CD4-positive, alpha-beta T cell treated with Interleukin-17A for 1 hour (primary cell): Measurements from ENCODE around the gene SPACA6.

ENCODE experiments used
- DNase-seq: peaks from one replicate; pipeline ENCODE4 v3.0.0-alpha.2; 2020

The SPACA6 gene

DNA sequence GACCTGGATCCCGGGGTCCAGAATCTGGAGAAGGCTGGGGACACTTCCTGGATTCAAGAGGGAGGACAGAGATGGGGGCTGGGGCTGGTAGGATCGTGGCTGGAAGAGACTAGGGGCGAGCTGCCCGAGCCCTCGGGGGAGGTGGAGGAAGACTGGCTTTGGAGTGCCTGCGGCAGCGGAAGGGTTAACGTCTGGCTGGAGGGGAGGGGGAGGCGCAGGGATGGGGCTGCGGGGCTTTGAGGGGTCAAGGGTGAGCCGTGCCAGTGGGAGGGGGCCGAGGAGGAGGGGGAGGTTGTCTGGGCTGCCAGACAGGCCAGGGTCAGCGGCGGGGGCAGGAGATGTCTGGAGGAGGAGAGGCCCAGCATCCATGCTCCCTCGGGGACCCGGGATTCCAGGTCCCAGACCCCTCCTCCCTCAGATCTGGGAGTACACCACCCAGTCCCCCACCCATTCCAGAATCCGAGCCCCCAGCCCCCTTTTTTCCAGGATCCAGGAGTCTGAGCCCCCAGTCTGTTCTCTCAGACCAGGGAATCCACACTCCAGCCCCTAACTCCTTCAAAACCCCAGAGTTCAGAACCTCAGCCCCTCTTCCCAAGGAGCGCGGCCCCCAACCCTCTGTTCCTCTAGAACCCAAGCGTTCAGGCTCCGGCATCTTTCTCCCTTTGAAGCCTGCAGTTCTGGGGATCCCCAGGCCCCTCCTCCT, 3.2 kb upstream of the SPACA6 start:
- no peak for DNase-seq

DNA sequence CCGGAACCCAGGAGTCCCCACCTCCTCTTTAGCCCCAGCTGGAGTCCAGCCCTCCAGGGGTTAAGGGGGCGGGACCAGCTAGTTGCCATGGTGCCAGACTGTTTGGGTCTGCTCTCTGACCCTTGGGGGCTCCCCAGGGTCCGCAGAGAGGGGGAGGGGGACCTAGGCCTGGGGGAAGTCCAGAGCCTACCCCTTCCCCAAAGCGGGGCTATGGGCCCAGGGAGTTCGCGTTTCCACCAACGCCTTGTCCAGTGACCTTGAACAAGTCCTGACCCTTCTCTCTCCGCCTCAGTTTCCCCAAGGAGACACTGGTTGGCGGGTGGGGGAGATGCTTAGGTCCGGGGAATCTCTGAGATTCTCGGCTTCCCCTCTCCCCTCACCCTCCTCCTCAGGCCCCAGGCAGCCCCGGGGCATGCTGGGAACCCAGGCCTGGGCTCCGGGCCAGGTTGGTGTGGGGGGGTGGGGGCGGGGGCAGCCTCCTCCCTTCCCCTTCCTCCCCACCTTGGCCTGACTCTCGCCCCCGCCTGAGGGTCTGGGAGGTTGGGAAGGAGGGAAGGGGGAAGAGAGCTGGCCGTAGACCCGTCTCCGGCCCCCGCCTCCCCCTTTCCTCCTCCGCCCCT, 2.6 kb upstream of the SPACA6 start:
- peak; percentile 88 for DNase-seq

GRCh38 chr19:51691074-51691583, 2.0 kb upstream of the SPACA6 start:
- peak; percentile 22 for DNase-seq

DNA sequence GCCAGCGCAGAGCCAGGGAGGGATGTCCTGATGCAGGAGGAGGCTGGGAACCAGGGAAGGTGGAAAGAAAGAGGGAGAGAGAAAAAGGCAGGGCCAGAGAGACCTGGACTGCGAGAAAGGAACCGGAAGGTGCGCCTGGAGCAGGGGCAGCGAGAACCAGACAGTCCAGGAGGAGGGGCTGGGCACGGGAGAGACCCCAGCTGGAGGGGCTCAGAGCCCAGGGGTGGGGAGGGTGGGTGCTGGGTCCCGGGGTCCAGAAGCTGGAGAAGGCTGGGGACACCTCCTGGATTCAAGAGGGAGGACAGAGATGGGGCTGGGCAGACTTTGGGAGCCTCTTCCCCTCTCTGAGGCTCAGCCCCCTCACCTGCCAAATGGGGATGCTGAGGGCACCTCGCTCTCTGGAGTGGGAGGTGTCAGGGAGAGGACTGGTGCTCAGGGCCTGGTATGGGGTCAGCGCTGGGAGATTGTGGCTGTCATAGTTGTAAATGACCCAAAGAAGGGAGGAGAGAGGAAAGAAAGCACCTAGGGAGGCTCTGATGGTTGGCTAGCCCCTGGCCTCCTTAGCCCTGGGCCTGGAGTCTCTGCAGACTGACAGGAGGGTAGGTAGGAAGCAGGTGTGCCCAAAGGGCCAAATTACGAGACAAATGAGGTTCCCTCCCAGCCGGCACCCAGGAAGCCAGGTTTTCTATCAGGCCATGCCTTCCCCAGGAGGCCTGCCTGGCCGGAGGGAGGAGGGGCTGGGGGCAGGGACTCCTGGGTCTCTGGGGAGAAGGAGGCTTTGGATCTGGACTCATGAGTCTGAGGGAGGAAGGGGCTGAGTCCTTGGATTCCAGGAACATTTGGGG, 1.3 kb upstream of the SPACA6 start:
- no peak for DNase-seq

DNA sequence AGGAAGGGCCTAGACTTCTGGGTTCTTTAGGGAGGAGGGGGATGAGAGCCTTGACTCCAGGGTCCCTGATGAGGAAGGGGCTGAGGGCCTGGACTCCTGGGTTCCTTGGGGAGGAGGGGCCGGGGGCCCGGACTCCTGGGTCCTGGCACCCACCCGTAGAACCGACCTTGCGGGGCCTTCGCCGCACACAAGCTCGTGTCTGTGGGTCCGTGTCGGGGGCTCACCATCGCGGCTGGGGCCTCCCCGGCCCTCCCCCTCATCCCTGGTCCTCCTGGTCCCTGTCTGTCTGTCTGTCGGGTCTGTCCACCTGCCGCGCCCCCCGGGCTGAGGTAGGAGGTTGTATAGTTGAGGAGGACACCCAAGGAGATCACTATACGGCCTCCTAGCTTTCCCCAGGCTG, 662 bp upstream of the SPACA6 start:
- no peak for DNase-seq

DNA sequence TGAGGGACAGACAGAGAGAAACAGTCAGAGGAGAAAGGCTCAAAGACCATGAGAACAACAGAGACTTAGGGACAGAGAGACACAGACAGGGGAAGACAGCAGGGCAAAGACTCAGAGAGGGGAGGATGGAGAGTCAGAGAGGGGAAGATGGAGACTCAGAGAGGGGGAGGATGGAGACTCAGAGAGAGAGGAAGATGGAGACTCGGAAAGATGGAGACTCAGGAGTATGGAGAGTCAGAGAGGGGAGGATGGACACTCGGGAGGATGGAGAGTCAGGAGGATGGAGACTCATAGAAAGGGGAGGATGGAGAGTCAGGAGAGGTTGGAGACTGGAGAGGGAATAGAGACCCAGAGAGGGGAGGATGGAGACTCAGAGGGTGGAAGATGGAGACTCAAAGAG, 689 bp downstream of the SPACA6 start:
- DNase-seq = no peak

DNA sequence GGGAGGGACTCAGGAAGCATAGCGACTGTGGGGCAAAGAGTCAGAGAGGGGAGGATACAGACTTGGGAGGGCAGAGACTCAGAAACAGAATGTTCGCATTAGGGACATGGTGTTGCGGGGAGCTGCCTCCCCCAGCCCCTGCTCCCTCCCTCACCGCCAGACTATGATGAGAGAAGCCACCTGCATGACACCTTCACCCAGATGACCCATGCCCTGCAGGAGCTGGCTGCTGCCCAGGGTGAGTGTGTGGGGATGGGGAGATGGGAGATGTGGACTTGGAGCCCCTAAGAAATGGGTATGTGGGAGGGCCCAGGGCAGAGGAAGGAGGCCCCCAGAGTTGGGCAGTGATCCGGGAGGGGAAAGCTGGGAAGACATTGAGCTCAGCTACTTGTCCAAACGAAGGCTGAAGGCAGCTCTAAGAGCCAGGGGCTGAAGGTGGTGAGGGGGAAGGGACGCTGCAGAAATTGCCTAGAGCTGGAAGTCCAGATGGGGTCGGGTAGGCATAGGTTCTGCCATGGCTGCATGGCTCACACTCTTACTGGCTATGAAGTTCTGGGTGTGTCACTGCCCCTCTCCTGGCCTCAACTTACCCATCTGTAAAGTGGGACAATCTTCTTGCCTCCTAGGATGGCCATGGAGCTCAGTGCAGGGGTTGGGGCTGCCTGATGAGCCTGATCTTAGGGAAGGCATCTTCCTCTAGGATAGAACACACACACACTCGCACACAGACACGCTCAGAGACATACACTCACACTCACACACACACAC, 1.4 kb downstream of the SPACA6 start:
- no peak for DNase-seq

- DNase-seq = no peak
Measured at GRCh38 chr19:51695088-51695487, 2.0 kb downstream of the SPACA6 start.

DNA sequence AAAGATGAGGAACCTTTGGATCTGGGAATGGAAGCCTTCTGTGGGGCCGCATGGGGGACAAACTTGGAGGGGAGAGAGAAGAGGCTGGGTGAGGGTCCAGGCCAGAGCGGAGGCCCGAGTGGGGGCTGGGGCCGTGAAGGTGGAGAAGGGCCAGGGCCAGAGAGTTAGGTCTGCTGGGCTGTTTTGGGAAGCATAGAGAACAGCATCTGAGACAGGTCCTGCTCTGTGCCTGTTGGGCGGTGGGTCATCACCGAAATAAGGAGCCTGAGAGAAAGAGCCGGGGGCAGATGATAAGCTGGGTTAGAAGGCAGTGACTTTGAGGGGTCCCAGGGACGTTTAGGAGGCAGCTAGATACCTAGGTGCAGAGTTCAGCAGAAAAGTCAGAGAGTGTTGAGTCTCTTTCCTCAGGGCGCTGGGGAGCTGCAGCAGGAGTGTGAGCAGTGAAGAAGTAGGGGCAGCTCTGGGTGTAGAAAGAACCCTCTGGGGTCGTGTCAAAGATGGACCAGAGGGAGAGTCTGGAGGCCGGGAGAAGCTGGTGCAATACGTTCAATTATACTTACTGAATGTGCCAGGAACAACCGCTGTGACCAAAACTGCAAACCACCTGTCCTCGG, 2.7 kb downstream of the SPACA6 start:
- no peak for DNase-seq

DNA sequence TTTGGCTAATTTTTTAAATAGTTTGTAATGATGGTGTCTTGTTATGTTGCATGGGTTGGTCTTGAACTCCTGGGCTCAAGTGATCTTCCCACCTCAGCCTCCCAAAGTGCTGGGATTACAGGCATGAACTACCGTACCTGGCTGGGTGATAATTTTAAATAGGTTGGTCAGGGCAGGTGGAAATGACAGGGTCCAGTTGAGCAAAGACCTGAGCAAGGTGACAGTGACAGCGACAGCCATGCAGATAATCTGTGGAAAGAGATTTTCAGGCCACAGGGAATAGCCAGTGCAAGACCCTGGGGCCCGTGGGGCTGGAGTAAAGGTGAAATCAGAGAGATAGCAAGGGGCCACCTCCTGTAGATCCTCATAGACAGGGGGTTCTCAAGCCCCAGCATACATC, 3.5 kb downstream of the SPACA6 start:
- no peak for DNase-seq

GRCh38 chr19:51697169-51697776, 4.1 kb downstream of the SPACA6 start:
- DNase-seq = no peak

DNA sequence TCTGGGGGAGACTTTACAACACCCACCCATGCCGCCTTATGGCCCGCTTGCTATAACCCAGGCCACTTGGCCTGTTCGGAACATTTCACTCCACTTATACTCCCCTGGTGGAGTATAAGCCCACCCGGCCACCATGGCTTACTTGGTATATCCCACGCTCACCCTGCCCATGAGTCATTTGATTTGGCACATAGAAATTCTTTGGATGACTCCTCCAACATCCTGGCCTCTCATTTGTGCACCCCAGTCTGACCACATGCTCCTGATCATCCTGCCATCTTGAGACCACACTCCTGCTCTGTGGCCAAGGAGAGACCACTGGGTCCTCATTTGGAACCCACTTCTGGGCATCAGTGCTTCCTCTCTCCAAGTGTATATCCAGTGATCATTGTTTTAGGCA, 5.2 kb downstream of the SPACA6 start:
- DNase-seq = no peak

DNA sequence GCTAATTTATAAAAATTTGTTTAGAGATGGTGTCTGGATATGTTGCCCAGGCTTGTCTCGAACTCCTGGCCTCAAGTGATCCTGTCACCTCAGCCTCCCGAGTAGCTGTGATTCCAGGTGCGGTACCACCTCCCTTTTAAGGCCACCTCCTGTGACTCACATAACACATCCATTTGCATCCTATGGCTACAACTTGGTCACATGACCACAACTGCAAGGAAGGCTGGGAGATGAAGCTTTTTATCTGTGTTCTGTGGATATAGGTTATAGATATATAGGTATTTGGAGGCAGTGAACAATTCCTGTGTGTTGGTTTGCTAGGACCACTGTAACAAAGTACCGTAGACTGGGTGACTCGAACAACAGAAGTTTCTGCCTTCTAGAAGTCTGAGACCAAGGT, 6.0 kb downstream of the SPACA6 start:
- no peak for DNase-seq

DNA sequence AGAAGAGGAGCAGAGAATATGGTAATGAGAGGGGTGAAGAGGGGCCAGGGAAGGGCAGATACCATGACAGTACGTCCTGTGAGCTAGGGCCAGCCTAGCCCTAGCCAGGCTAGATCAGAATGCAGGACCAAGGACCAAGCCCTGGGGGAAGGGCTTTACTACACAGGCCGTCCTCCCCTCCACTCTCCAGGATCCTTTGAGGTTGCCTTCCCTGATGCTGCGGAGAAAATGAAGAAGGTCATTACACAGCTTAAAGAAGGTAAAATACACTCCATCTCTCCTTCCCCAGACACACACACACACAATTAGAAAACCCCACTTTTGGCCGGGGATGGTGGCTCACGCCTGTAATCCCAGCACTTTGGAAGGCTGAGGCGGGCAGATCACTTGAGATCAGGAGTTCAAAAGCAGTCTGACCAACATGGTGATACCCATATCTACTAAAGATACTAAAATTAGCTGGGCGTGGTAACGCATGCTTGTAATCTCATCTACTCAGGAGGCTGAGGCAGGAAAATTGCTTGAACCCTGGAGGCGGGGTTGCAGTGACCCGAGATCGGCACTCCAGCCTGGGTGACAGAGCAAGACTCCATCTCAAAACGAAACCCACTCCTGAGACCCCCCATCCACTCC, 8.5 kb downstream of the SPACA6 start:
- DNase-seq = no peak

DNA sequence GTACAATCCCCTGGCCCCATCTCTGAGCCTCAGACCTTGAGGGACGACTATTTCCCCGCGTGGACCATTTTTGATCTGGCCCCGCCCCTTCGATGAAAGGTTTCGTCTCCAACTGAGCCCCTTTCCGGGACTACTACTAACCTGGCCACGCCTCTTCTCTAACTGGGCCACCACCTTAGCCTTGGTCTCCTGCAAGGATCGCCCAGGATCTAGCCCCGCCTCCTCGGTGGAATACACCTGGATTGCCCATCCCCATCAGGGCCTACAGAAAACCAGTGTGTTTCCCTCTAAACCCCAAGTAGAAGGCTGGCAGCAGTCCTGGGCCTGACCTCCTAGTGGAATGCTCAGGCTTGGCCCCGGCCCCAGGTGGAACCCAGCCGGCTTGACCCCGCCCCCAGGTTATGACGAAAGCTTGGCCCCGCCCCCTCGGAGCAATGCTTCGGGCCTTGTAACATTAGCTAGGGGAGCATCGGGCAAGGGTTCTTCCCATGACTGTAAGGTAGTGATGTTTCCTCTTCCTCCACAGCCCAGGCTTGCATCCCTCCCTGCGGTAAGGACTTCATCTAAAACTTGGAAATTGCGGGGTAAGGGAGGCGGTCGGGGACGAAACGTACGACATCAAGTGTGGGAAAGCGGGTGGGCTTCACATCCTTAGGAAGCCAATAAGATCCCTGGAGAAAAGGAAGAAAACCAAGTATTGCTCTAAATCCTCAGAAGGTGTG, 9.1 kb downstream of the SPACA6 start:
- DNase-seq = peak; percentile 61

- no peak for DNase-seq
Measured at GRCh38 chr19:51702825-51703574, 9.9 kb downstream of the SPACA6 start.

GRCh38 chr19:51703575-51704515, 10.7 kb downstream of the SPACA6 start:
- DNase-seq = peak; percentile 94

DNA sequence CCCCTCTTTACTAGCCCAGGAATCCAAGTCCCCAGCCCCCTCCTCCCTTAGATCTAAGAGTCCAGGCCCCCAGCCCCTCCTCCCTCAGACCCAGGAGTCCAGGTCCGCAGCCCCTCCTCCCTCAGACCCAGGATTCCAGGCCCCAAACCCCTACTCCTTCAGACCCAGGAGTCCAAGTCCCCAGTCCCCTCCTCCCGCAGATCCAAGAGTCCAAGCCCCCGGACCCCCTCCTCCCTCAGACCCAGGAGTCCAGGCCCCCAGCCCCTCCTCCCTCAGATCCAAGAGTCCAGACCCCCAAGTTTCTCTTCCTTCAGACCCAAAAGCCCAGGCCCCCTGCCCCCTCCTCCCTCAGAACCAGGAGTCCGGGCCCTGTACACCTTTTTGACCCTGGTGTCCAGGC, 11.5 kb downstream of the SPACA6 start:
- no peak for DNase-seq

DNA sequence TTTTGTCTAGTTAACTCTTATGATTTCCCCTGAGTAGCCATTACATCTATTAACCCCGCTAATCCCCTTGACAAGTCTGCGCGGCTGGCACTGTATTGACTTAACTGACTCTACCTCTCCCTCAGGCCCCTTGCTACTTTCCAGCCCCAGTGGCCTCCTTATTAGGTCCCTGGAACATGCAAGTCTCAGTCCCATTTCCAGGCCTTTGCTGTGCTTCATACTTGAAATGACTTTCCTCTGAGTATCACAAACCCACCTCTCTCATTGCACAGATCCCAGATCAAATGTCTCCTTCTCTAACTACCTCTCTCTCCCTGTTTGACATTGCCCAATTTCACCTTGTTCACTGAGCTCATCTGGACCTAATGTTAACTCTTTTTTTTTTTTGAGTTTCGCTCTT, 13.2 kb downstream of the SPACA6 start:
- DNase-seq = no peak
